Endodermal cell (in vitro differentiated cells): Measurements from ENCODE around the gene KLHDC7B. TPM values are rescaled to one million over a fixed set of nuclear protein-coding genes. Genes with fewer than 3 reads are reported as not detected.

Source experiments
- DNase-seq: peaks from one replicate; pipeline ENCODE4 v3.0.0-alpha.2; 2017
- H3K27ac ChIP-seq: 2 replicates; pipeline ENCODE4 v1.5.1; 2013; ENCODE audit warnings: mild to moderate bottlenecking, low read depth, low read length, moderate library complexity
- H3K27me3 ChIP-seq: 2 replicates; pipeline ENCODE4 v1.6.1; 2013; ENCODE audit warnings: mild to moderate bottlenecking, low read length, moderate library complexity; ENCODE audit not compliant: insufficient read depth, control insufficient read depth, poor library complexity, severe bottlenecking
- H3K36me3 ChIP-seq: 2 replicates; pipeline ENCODE4 v1.7.0; 2013; ENCODE audit warnings: mild to moderate bottlenecking, low read length, moderate library complexity; ENCODE audit not compliant: control insufficient read depth, insufficient read depth
- H3K4me1 ChIP-seq: one replicate; pipeline ENCODE4 v1.7.0; 2013; ENCODE audit warnings: low read length; ENCODE audit not compliant: control insufficient read depth, insufficient read depth
- H3K4me3 ChIP-seq: 2 replicates; pipeline ENCODE4 v1.5.1; 2013; ENCODE audit warnings: mild to moderate bottlenecking, low read length, moderate library complexity
- H3K9ac ChIP-seq: 2 replicates; pipeline ENCODE4 v1.6.1; 2013; ENCODE audit warnings: mild to moderate bottlenecking, low read length, moderate library complexity; ENCODE audit not compliant: poor library complexity, severe bottlenecking; ENCODE audit errors: extremely low read depth
- H3K9me3 ChIP-seq: 2 replicates; pipeline ENCODE4 v1.6.1; 2013; ENCODE audit warnings: mild to moderate bottlenecking, low read length, moderate library complexity; ENCODE audit not compliant: control insufficient read depth
- H3K27ac Mint-ChIP-seq: 2 replicates; pipeline ENCODE4 v1.8.0; 2020; ENCODE audit warnings: mixed read lengths
- H3K27me3 Mint-ChIP-seq: 2 replicates; pipeline ENCODE4 v1.8.0; 2021; ENCODE audit warnings: mild to moderate bottlenecking, mixed read lengths; ENCODE audit not compliant: insufficient read depth
- H3K36me3 Mint-ChIP-seq: 2 replicates; pipeline ENCODE4 v1.8.0; 2020; ENCODE audit warnings: low read depth, mixed read lengths
- H3K4me1 Mint-ChIP-seq: 2 replicates; pipeline ENCODE4 v1.8.0; 2020; ENCODE audit warnings: mixed read lengths
- H3K4me3 Mint-ChIP-seq: 2 replicates; pipeline ENCODE4 v1.8.0; 2020; ENCODE audit warnings: mild to moderate bottlenecking, moderate library complexity, mixed read lengths
- H3K9me3 Mint-ChIP-seq: 2 replicates; pipeline ENCODE4 v1.8.0; 2020; ENCODE audit warnings: mild to moderate bottlenecking, mixed read lengths
- CTCF ChIP-seq: fragments of 200-600 bp; sonication (generic); conservative IDR thresholded peaks from 2 replicates; pipeline ENCODE4 v1.5.0; 2021; ENCODE audit warnings: antibody characterized with exemption, mild to moderate bottlenecking
- WGBS, 2 experiments: methylation state at CpG; one replicate each; pipeline versions ENCODE4 v1.1.5 to v1.1.7; 2013; ENCODE audit warnings: missing lambda C conversion rate in 2 of 2, mixed read lengths in 1 of 2; ENCODE audit not compliant: insufficient coverage in 1 of 2, insufficient read length in 1 of 2; 5-methylcytosine and 5-hydroxymethylcytosine counted together
- total RNA-seq, 2 donors: library from RNA; stranded (reverse); fragmentation: NEBNext Ultra II Directional in 1 of 2; extraction: Animal tissue kit (Norgen Biotek cat#: 25700) in 1 of 2; gene quantifications; 2 replicates in 1 of 2; 3 replicates in 1 of 2; pipeline ENCODE4 v1.2.1, GENCODE V29; 2021

The KLHDC7B gene
- total RNA-seq, 2 donors from 2014 or later, result not detected

- TF ChIP-seq CTCF, result no peak
- Mint-ChIP-seq H3K9me3 (no peaks in the 10 kb centered on the region), H3K4me3 (no peak overlapping the region), H3K27ac (no peak overlapping the region), H3K4me1 (peaks cover 3% of the 10 kb centered on the region), H3K36me3 (no peaks in the 10 kb centered on the region), H3K27me3 (peaks cover 8% of the 10 kb centered on the region)
- no peaks in the 10 kb centered on the region for H3K4me1 ChIP-seq
- no peaks in the 10 kb centered on the region for H3K27me3 ChIP-seq
- no peak overlapping the region for H3K9ac ChIP-seq
- WGBS, 2 experiments, result 92 to 95% methylated on average over 7 to 8 of the region's 8 CpGs
- H3K27ac ChIP-seq, result no peak overlapping the region
- no peak overlapping the region for H3K4me3 ChIP-seq
- no peaks in the 10 kb centered on the region for H3K9me3 ChIP-seq
- H3K36me3 ChIP-seq, result no peaks in the 10 kb centered on the region
- DNase-seq, result no peak
Measured at GRCh38 chr22:50550395-50550794, 4.7 kb downstream of the KLHDC7B start.

- H3K9me3 ChIP-seq, result no peaks in the 10 kb centered on the region
- H3K9me3 Mint-ChIP-seq, result no peaks in the 10 kb centered on the region
- H3K9ac ChIP-seq, result no peak overlapping the region
- H3K36me3 Mint-ChIP-seq, result no peaks in the 10 kb centered on the region
- no peak overlapping the region for H3K4me3 Mint-ChIP-seq
- no peak overlapping the region for H3K4me3 ChIP-seq
- TF ChIP-seq CTCF, result no peak
- H3K27ac Mint-ChIP-seq, result no peak overlapping the region
- peaks cover 3% of the 10 kb centered on the region for H3K4me1 Mint-ChIP-seq
- no peaks in the 10 kb centered on the region for H3K4me1 ChIP-seq
- no peaks in the 10 kb centered on the region for H3K27me3 ChIP-seq
- DNase-seq, result no peak
- no peak overlapping the region for H3K27ac ChIP-seq
- WGBS, 2 experiments, result 93 to 94% methylated on average over 5 to 11 of the region's 11 CpGs
- peaks cover 4% of the 10 kb centered on the region for H3K27me3 Mint-ChIP-seq
- H3K36me3 ChIP-seq, result no peaks in the 10 kb centered on the region
Measured at GRCh38 chr22:50551160-50551752, 5.6 kb downstream of the KLHDC7B start.

- H3K4me3 ChIP-seq, result no peak overlapping the region
- no peaks in the 10 kb centered on the region for H3K4me1 ChIP-seq
- peaks cover 3% of the 10 kb centered on the region for H3K4me1 Mint-ChIP-seq
- H3K4me3 Mint-ChIP-seq, result no peak overlapping the region
- H3K9me3 ChIP-seq, result no peaks in the 10 kb centered on the region
- no peak overlapping the region for H3K27ac Mint-ChIP-seq
- no peaks in the 10 kb centered on the region for H3K36me3 Mint-ChIP-seq
- no peak overlapping the region for H3K9ac ChIP-seq
- DNase-seq, result no peak
- no peak for TF ChIP-seq CTCF
- peaks cover 5% of the 10 kb centered on the region for H3K27me3 Mint-ChIP-seq
- no peaks in the 10 kb centered on the region for H3K36me3 ChIP-seq
- peaks cover under 1% of the 10 kb centered on the region for H3K27me3 ChIP-seq
- 88 to 95% methylated on average over 8 of the region's 8 CpGs for WGBS, 2 experiments
- no peak overlapping the region for H3K27ac ChIP-seq
- no peaks in the 10 kb centered on the region for H3K9me3 Mint-ChIP-seq
Measured at GRCh38 chr22:50553310-50553709, 7.6 kb downstream of the KLHDC7B start.
